GM12874 (cell line): Measurements from ENCODE around the gene CELF5.

Experiments
- CTCF ChIP-seq: IDR thresholded peaks from 2 replicates; pipeline ENCODE4 v1.5.1; 2011; ENCODE audit warnings: low read depth, mild to moderate bottlenecking, control low read depth, low read length, moderate library complexity; ENCODE audit not compliant: insufficient read depth

The CELF5 gene

GRCh38 chr19:3225169-3225485 is 666 bp downstream of the CELF5 start:
- no peak for TF ChIP-seq CTCF

GRCh38 chr19:3225677-3226093 is 1.2 kb downstream of the CELF5 start:
- TF ChIP-seq CTCF = no peak

GRCh38 chr19:3227054-3227626 is 2.7 kb downstream of the CELF5 start:
- TF ChIP-seq CTCF = no peak

GRCh38 chr19:3229346-3229743 is 4.9 kb downstream of the CELF5 start:
- TF ChIP-seq CTCF = no peak

- no peak for TF ChIP-seq CTCF
Observed at GRCh38 chr19:3229888-3230496, 5.5 kb downstream of the CELF5 start.

- TF ChIP-seq CTCF = no peak
Observed at GRCh38 chr19:3231288-3231687, 6.8 kb downstream of the CELF5 start.

- no peak for TF ChIP-seq CTCF
Observed at GRCh38 chr19:3233116-3233515, 8.7 kb downstream of the CELF5 start.

- TF ChIP-seq CTCF = no peak
Observed at GRCh38 chr19:3233831-3234230, 9.4 kb downstream of the CELF5 start.
